OCI-LY7 (cell line): ENCODE data around the gene SUCLG1.

Source experiments
- EZH2phosphoT487 ChIP-seq: fragments of 200-600 bp; sonication (generic); IDR thresholded peaks from 2 replicates; pipeline ENCODE4 v1.6.1; 2018; ENCODE audit warnings: low read depth, borderline replicate concordance, mild to moderate bottlenecking, mixed run types, antibody characterized with exemption, low read length, moderate library complexity, mixed read lengths
- TF ChIP-seq, protein P1 (sequence below): fragments of 200-600 bp; sonication (generic); conservative IDR thresholded peaks from 2 replicates; pipeline ENCODE4 v1.5.1; 2014; ENCODE audit warnings: mild to moderate bottlenecking, antibody characterized with exemption, low read length, moderate library complexity, mixed read lengths

DNA sequence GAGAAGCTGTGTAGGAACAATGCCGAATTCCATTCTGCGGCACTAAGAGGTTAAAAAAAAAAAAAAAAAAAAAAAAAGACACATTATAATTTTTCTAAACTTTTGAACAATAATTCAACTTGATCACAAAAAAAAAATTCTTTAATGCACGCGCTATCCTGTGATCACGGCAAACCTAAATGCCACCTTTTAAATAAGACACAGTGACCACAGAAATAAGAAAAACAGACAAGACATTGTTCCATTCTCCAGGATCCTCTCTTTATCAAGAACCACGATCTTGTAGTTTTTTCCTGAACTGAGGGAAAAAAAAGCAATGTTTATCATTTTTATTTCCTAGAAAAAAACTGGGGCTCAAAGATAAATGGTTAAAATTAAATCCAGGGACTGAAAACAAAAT lies 9.4 kb downstream of the SUCLG1 start:
- TF ChIP-seq, protein P1, sequence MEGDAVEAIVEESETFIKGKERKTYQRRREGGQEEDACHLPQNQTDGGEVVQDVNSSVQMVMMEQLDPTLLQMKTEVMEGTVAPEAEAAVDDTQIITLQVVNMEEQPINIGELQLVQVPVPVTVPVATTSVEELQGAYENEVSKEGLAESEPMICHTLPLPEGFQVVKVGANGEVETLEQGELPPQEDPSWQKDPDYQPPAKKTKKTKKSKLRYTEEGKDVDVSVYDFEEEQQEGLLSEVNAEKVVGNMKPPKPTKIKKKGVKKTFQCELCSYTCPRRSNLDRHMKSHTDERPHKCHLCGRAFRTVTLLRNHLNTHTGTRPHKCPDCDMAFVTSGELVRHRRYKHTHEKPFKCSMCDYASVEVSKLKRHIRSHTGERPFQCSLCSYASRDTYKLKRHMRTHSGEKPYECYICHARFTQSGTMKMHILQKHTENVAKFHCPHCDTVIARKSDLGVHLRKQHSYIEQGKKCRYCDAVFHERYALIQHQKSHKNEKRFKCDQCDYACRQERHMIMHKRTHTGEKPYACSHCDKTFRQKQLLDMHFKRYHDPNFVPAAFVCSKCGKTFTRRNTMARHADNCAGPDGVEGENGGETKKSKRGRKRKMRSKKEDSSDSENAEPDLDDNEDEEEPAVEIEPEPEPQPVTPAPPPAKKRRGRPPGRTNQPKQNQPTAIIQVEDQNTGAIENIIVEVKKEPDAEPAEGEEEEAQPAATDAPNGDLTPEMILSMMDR = no peak
- TF ChIP-seq EZH2phosphoT487 = no peak
